Mesendoderm (in vitro differentiated cells): ENCODE results near the gene GSPT1.
"Not testable (repeated sequence)": the region's sequence is repeated elsewhere in the genome, so short reads cannot be mapped to it uniquely, and the experiment has no call there.

ENCODE experiments used
- DNase-seq: peaks from one replicate; pipeline ENCODE4 v3.0.0; 2013
- H2AK5ac ChIP-seq: 2 replicates; pipeline ENCODE4 v1.6.1; 2013; ENCODE audit warnings: low read length, inconsistent platforms
- H2BK120ac ChIP-seq: 2 replicates; pipeline ENCODE4 v1.6.1; 2013; ENCODE audit warnings: low read depth, mild to moderate bottlenecking, low read length, moderate library complexity, mixed read lengths
- H2BK15ac ChIP-seq: replicated peaks from 2 replicates; pipeline ENCODE4 v1.6.1; 2013; ENCODE audit warnings: low read depth, mild to moderate bottlenecking, moderate library complexity
- H2BK5ac ChIP-seq: 2 replicates; pipeline ENCODE4 v1.6.1; 2013; ENCODE audit warnings: low read length, inconsistent platforms
- H3K18ac ChIP-seq: 2 replicates; pipeline ENCODE4 v1.6.1; 2013; ENCODE audit warnings: mild to moderate bottlenecking, low read length, mixed read lengths
- H3K23ac ChIP-seq: one replicate; pipeline ENCODE4 v1.6.1; 2013; ENCODE audit warnings: low read length
- H3K27ac ChIP-seq: 2 replicates; pipeline ENCODE4 v1.5.1; 2013; ENCODE audit warnings: low read depth, mild to moderate bottlenecking, inconsistent platforms, low read length, moderate library complexity
- H3K27me3 ChIP-seq: 2 replicates; pipeline ENCODE4 v1.6.1; 2013; ENCODE audit warnings: low read length, control low read depth, mild to moderate bottlenecking, inconsistent platforms; ENCODE audit not compliant: insufficient read depth, poor library complexity
- H3K36me3 ChIP-seq: 2 replicates; pipeline ENCODE4 v1.6.1; 2013; ENCODE audit warnings: low read length, inconsistent platforms; ENCODE audit not compliant: control insufficient read depth, insufficient read depth
- H3K4ac ChIP-seq: one replicate; pipeline ENCODE4 v1.6.1; 2013; ENCODE audit warnings: low read depth, mild to moderate bottlenecking, low read length, moderate library complexity
- H3K4me1 ChIP-seq: 2 replicates; pipeline ENCODE4 v1.6.1; 2013; ENCODE audit warnings: low read depth, low read length, inconsistent platforms; ENCODE audit not compliant: control insufficient read depth
- H3K4me2 ChIP-seq: 2 replicates; pipeline ENCODE4 v1.6.1; 2013; ENCODE audit warnings: low read length
- H3K4me3 ChIP-seq: 2 replicates; pipeline ENCODE4 v1.5.1; 2013; ENCODE audit warnings: mild to moderate bottlenecking, low read length
- H3K56ac ChIP-seq: one replicate; pipeline ENCODE4 v1.6.1; 2013; ENCODE audit warnings: low read length
- H3K79me1 ChIP-seq: 2 replicates; pipeline ENCODE4 v1.6.1; 2013; ENCODE audit warnings: low read length, inconsistent platforms
- H3K79me2 ChIP-seq: 2 replicates; pipeline ENCODE4 v1.6.1; 2013; ENCODE audit warnings: mild to moderate bottlenecking, low read length; ENCODE audit not compliant: control insufficient read depth, insufficient read depth
- H3K9ac ChIP-seq: 2 replicates; pipeline ENCODE4 v1.6.1; 2013; ENCODE audit warnings: low read length, inconsistent platforms
- H4K5ac ChIP-seq: one replicate; pipeline ENCODE4 v1.6.1; 2013; ENCODE audit warnings: low read length
- H4K8ac ChIP-seq: one replicate; pipeline ENCODE4 v1.6.1; 2013; ENCODE audit warnings: low read depth, mild to moderate bottlenecking, control low read depth, low read length, moderate library complexity
- whole genome bisulfite sequencing: extraction: QIAGEN DNeasy Blood & Tissue Kit; methylation state at CpG from one replicate; pipeline ENCODE4 v1.1.7; 2013; ENCODE audit warnings: low lambda C conversion rate, missing lambda C conversion rate; ENCODE audit not compliant: insufficient coverage; ENCODE audit errors: extremely low coverage; 5-methylcytosine and 5-hydroxymethylcytosine counted together

GSPT1 gene

DNA sequence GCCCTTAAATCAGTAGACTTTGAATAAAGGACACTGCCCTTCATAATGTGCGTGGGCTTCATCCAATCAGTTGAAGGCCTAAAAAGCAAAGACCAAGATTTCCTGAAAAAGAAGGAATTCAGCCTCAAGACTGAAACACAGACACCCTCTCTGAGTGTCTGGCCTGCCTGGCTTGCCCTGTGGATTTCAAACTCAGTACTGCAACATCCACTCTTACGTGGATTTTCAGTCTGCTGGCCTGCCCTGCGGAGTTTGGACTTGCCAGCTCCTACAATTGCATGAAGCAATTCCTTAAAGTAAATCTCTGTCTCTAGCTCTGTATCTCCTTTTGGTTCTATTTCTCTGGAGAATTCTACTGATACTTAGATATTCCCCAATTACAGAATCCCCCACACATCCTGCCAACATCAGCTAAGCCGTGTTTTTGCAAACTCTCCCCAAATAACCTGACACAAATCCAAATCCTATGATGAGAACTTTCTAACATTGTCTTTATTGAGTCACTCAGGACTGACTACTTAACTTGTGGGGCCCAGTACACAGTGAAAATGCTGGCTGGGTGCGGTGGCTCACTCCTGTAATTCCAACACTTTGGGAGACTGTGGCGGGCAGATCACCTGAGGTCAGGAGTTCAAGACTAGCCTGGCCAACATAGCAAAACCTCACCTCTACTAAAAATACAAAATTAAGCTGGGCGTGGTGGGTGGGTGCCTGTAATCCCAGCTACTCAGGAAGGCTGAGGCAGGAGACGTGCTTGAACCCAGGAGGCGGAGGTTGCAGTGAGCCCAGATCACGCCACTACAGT is 42.0 kb upstream of the GSPT1 start:
- Histone ChIP-seq H3K79me1 (no peaks in the 10 kb centered on the region), H3K23ac (no peak overlapping the region), H3K27me3 (no peaks in the 10 kb centered on the region), H3K79me2 (no peaks in the 10 kb centered on the region), H3K4me3 (no peak overlapping the region), H4K8ac (no peak overlapping the region), H3K36me3 (no peaks in the 10 kb centered on the region), H3K4me1 (no peaks in the 10 kb centered on the region), H3K4me2 (no peak overlapping the region), H3K18ac (no peak overlapping the region), H3K4ac (no peak overlapping the region), H2BK120ac (no peak overlapping the region), H3K27ac (no peak overlapping the region), H3K9ac (no peak overlapping the region), H2BK15ac (no peak overlapping the region), H2AK5ac (no peak overlapping the region), H2BK5ac (no peak overlapping the region), H3K56ac (no peak overlapping the region), H4K5ac (no peak overlapping the region)
- no CpG with 5 or more reads among the region's 10 CpGs for WGBS
- DNase-seq: no peak

GRCh38 chr16:11956558-11956957 is 40.8 kb upstream of the GSPT1 start:
- no peaks in the 10 kb centered on the region for H3K4me1 ChIP-seq
- H4K5ac ChIP-seq: no peak overlapping the region
- H3K4me2 ChIP-seq: no peak overlapping the region
- no peak overlapping the region for H2BK15ac ChIP-seq
- no peak overlapping the region for H2AK5ac ChIP-seq
- no CpG with 5 or more reads among the region's 2 CpGs for WGBS
- H3K27me3 ChIP-seq: no peaks in the 10 kb centered on the region
- no peaks in the 10 kb centered on the region for H3K36me3 ChIP-seq
- no peak overlapping the region for H4K8ac ChIP-seq
- no peak overlapping the region for H2BK5ac ChIP-seq
- DNase-seq: no peak
- no peak overlapping the region for H3K9ac ChIP-seq
- H3K79me1 ChIP-seq: no peaks in the 10 kb centered on the region
- no peak overlapping the region for H3K27ac ChIP-seq
- H3K4ac ChIP-seq: no peak overlapping the region
- no peak overlapping the region for H3K23ac ChIP-seq
- no peak overlapping the region for H3K56ac ChIP-seq
- H2BK120ac ChIP-seq: no peak overlapping the region
- no peak overlapping the region for H3K18ac ChIP-seq
- H3K79me2 ChIP-seq: no peaks in the 10 kb centered on the region
- no peak overlapping the region for H3K4me3 ChIP-seq

- Histone ChIP-seq H3K27ac (no peak overlapping the region), H2BK5ac (no peak overlapping the region), H2AK5ac (no peak overlapping the region), H3K79me1 (no peaks in the 10 kb centered on the region), H3K23ac (no peak overlapping the region), H3K9ac (no peak overlapping the region), H3K27me3 (no peaks in the 10 kb centered on the region), H3K4me1 (no peaks in the 10 kb centered on the region), H3K18ac (no peak overlapping the region), H3K79me2 (no peaks in the 10 kb centered on the region), H3K4me2 (no peak overlapping the region), H2BK120ac (no peak overlapping the region), H4K8ac (no peak overlapping the region), H3K4ac (no peak overlapping the region), H3K4me3 (no peak overlapping the region), H3K56ac (no peak overlapping the region), H4K5ac (no peak overlapping the region), H2BK15ac (no peak overlapping the region), H3K36me3 (no peaks in the 10 kb centered on the region)
- no CpG with 5 or more reads among the region's 8 CpGs for WGBS
- peak; percentile 34 for DNase-seq
Observed at GRCh38 chr16:11955713-11956123, 40.0 kb upstream of the GSPT1 start.

DNA sequence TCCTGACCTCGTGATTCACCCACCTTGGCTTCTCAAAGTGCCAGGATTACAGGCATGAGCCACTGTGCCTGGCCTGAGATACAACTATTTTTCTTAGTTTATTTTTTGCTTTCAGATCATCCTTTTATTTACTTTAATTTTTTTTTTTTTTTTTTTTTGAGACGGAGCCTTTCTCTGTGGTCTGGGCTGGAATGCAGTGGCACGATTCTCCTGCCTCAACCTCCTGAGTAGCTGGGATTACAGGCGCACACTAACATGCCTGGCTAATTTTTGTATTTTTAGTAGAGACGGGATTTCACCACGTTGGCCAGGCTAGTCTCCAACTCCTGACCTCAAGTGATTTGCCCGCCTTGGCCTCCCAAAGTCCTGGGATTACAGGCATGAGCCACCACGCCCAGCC is 37.8 kb upstream of the GSPT1 start:
- H3K27ac ChIP-seq, H2BK120ac ChIP-seq, H3K4me3 ChIP-seq, H3K79me1 ChIP-seq, H3K79me2 ChIP-seq, H2AK5ac ChIP-seq, H3K4me2 ChIP-seq, DNase-seq, H3K4ac ChIP-seq, H3K36me3 ChIP-seq, H2BK5ac ChIP-seq, H4K5ac ChIP-seq, H3K56ac ChIP-seq, H3K9ac ChIP-seq, H3K23ac ChIP-seq, H3K18ac ChIP-seq, H4K8ac ChIP-seq, H2BK15ac ChIP-seq, H3K27me3 ChIP-seq, H3K4me1 ChIP-seq: not testable (repeated sequence)
- no CpG with 5 or more reads among the region's 8 CpGs for WGBS

DNA sequence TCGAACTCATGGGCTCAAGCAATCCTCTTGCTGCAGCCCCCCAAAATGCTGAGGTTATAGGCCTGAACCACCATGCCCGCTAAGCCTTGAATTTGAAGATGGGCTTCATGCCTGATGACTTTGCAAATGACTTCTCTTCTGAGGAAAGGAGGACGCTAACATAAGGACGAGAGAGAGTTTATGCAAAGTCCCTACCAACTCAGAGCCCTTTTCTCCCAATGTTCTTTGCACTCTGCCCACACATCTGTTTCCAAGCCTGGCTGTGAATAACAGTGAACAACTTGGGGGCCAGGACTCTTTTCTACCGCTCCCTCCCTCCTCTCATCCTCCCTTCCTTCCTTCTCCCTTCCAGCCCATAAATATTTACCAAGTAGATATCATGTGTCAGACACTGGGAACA is 34.6 kb upstream of the GSPT1 start:
- Histone ChIP-seq H3K56ac (no peak overlapping the region), H3K18ac (no peak overlapping the region), H3K36me3 (no peaks in the 10 kb centered on the region), H3K79me2 (no peaks in the 10 kb centered on the region), H3K4me3 (no peak overlapping the region), H3K23ac (no peak overlapping the region), H3K27ac (no peak overlapping the region), H2BK5ac (no peak overlapping the region), H3K9ac (no peak overlapping the region), H3K4me1 (no peaks in the 10 kb centered on the region), H2AK5ac (no peak overlapping the region), H3K27me3 (no peaks in the 10 kb centered on the region), H2BK120ac (no peak overlapping the region), H4K8ac (no peak overlapping the region), H4K5ac (no peak overlapping the region), H3K4me2 (no peak overlapping the region), H3K79me1 (no peaks in the 10 kb centered on the region), H2BK15ac (no peak overlapping the region), H3K4ac (no peak overlapping the region)
- DNase-seq: no peak
- WGBS: no CpG with 5 or more reads among the region's 5 CpGs

GRCh38 chr16:11949527-11949926 is 33.8 kb upstream of the GSPT1 start:
- Histone ChIP-seq H3K36me3 (no peaks in the 10 kb centered on the region), H2BK5ac (no peak overlapping the region), H3K4ac (no peak overlapping the region), H3K9ac (no peak overlapping the region), H3K56ac (no peak overlapping the region), H3K27me3 (no peaks in the 10 kb centered on the region), H3K79me2 (no peaks in the 10 kb centered on the region), H3K4me3 (no peak overlapping the region), H3K27ac (no peak overlapping the region), H4K5ac (no peak overlapping the region), H3K4me1 (no peaks in the 10 kb centered on the region), H4K8ac (no peak overlapping the region), H3K18ac (no peak overlapping the region), H2BK15ac (no peak overlapping the region), H3K4me2 (no peak overlapping the region), H3K79me1 (no peaks in the 10 kb centered on the region), H3K23ac (no peak overlapping the region), H2AK5ac (no peak overlapping the region), H2BK120ac (no peak overlapping the region)
- no CpG with 5 or more reads among the region's 4 CpGs for WGBS
- DNase-seq: peak; percentile 79
